ENCODE measurements around the gene FOXE3.

The FOXE3 gene

DNA sequence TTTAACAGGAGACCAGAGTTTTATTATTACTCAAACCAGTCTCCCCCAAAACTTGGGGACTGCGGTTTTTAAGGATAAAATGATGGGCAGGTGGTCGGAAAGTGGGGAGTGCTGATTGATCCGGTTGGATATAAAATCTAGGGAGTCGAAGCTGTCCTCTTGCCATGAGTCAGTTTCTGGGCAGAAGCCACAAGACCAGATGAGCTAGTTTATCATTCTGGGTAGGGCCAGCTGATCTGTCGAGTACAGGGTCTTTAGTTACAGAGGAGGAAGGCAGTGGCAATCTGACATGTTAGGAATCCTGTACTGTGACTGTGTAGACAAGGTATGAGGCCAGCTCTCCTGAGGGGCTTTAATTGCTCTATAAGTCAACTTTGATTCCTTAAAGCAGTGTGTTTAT, 22.9 kb upstream of the FOXE3 start:
- Histone ChIP-seq H3K27ac (no peak overlapping the region), H3K4me3 (no peak overlapping the region)
- TF ChIP-seq, protein P1, sequence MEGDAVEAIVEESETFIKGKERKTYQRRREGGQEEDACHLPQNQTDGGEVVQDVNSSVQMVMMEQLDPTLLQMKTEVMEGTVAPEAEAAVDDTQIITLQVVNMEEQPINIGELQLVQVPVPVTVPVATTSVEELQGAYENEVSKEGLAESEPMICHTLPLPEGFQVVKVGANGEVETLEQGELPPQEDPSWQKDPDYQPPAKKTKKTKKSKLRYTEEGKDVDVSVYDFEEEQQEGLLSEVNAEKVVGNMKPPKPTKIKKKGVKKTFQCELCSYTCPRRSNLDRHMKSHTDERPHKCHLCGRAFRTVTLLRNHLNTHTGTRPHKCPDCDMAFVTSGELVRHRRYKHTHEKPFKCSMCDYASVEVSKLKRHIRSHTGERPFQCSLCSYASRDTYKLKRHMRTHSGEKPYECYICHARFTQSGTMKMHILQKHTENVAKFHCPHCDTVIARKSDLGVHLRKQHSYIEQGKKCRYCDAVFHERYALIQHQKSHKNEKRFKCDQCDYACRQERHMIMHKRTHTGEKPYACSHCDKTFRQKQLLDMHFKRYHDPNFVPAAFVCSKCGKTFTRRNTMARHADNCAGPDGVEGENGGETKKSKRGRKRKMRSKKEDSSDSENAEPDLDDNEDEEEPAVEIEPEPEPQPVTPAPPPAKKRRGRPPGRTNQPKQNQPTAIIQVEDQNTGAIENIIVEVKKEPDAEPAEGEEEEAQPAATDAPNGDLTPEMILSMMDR (IDR thresholded peaks at IDR 0.05), result no peak
- DNase-seq (ENCODE audit: low spot score), result no peak

DNA sequence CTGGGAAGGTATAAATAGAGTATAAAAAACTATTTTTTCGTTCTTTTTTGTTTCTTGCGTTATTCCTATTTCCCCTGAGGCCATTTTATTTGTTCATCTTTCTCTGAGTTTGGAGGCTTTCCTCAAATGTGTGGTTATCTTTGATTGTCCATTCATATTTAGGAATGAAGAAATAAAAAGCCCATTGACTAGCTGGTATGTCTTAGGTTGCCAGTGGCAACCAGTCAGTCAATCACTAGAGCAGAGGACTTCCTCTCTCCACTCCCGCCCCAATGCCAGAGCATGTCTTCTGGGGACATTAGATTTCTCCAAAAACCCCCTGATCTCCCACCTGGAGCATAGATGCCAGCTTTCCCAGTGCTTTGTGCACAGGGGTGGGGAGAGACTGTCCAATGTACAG, 20.7 kb upstream of the FOXE3 start:
- Histone ChIP-seq H3K27ac (no peak overlapping the region), H3K4me3 (no peak overlapping the region)
- TF ChIP-seq, protein P1 (IDR thresholded peaks at IDR 0.05), result no peak
- DNase-seq (ENCODE audit: low spot score), result no peak

DNA sequence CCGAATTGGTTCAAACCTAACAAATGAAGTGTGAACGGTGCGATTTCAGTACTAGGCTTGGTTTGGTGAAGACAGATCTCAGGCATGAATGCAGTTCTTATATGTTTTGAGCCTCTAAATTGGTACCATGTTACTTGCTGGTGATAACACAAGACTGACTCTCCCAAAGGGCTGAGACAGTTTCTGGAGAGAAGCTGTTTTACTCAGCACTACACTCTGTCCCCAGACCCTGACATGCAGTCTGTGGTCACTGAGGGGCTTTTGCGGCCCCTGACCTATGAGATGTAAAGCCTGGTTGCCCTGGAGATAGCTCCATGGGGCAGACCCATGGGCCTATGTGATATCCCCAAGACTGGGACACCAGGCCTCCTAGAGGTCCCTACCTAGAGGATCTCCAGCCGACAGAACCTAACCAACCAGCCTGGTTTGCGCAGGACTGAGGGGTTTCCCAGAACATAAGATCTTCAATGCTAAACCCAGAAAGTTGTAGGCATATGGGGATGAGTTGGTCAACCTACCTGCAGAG, 19.4 kb upstream of the FOXE3 start:
- DNase-seq (ENCODE audit: low spot score), result no peak
- Histone ChIP-seq H3K27ac (no peak overlapping the region), H3K4me3 (no peak overlapping the region)
- TF ChIP-seq, protein P1 (IDR thresholded peaks at IDR 0.05), result no peak

DNA sequence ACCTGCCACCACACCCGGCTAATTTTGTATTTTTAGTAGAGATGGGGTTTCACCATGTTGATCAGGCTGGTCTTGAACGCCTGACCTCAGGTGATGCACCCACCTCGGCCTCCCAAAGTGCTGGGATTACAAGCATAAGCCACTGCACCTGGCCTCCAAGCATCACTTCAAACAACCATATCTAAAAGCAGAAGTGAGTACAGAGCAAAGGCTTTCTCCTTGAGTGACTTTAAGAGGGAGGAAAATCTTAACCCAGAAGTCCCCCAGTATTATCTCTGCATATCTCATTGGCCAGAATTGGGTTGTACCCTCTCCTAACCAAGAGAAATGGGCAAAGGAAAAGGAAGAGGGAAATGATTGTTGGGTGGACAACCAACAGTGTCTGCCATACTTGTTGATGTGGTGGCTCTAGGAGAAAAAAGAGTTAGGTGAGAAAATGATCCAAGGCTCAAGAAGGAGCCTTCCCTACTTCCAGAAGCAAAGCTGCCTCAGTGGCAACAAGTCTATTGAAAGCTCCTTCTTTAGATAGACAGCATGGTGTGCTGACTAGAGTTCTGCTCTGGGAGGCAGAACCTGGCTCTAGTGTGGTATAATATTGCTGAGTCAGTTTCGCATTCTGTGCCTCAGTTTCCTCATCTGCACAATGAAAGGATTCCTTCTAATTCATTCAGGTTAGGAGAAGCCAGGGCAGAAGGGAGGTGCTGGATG, 16.8 kb upstream of the FOXE3 start:
- H3K27ac ChIP-seq, result no peak overlapping the region
- TF ChIP-seq, protein P1 (IDR thresholded peaks at IDR 0.05), result no peak
- no peak overlapping the region for H3K4me3 ChIP-seq
- no peak for DNase-seq (ENCODE audit: low spot score)

DNA sequence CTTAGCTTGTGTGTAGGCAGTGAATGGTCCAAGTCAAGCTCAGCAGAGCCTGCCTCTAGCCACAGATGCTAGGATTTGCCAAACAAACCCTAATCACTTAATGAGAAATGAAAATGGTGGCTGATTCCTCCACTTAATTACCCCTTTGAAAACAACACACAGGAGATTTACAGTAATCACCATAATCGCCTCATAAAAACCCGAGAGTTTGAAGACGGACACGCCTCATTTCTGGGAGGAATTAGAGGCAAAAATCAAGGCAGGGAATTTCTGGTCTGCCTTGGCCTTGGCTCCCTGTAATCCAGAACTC, 16.3 kb upstream of the FOXE3 start:
- H3K4me3 ChIP-seq, result no peak overlapping the region
- H3K27ac ChIP-seq, result no peak overlapping the region
- TF ChIP-seq, protein P1 (IDR thresholded peaks at IDR 0.05), result no peak
- DNase-seq (ENCODE audit: low spot score), result no peak

DNA sequence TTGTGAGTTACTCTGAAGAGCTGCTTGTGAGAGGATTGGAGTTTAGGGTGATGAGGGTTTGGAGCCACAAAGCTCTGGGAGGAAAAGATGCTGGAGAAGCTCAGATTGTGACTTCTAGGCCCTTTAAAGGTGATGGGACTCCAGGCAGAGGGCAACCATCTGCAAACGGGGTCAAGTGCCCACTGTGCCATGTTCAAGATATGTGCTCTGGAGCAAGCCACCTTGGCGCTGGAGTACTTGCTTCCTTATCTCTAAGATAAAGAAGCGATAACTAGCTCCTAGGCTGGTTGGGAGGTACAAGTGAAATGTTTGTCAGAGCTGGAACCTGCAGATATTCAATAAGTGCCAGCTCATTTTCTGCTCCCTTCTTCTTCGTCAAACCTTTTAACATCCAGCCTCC, 14.3 kb upstream of the FOXE3 start:
- H3K27ac ChIP-seq, result no peak overlapping the region
- no peak overlapping the region for H3K4me3 ChIP-seq
- TF ChIP-seq, protein P1 (IDR thresholded peaks at IDR 0.05), result no peak
- DNase-seq (ENCODE audit: low spot score), result no peak

DNA sequence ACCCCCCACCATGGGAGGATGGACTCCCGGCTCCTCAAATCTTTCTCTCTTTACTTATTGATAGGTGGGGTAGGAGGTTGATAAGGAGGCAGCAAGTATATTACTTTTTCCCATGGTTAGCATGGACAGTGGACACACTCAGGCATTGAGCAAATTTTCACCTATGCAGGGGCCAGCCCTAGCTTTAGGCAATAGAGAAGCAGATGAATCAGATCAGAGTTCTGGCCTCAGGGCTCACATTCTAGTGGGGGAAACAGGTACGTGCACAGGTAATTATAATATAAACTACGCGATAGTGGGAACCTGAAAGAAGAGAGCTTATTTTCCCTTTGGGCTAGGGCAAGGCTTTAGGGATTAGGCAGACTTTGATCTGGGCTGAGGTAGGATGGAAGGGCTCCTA, 13.5 kb upstream of the FOXE3 start:
- Histone ChIP-seq H3K4me3 (no peak overlapping the region), H3K27ac (no peak overlapping the region)
- TF ChIP-seq, protein P1 (IDR thresholded peaks at IDR 0.05), result no peak
- DNase-seq (ENCODE audit: low spot score), result no peak
